Measurements from ENCODE around the gene ARFGEF2. TPM values are rescaled to one million over a fixed set of nuclear protein-coding genes. Genes with fewer than 3 reads are reported as not detected.

The ARFGEF2 gene
- total and polyA plus RNA-seq, 4 donors: 10.3 to 51.3 (median 16.6) TPM

DNA sequence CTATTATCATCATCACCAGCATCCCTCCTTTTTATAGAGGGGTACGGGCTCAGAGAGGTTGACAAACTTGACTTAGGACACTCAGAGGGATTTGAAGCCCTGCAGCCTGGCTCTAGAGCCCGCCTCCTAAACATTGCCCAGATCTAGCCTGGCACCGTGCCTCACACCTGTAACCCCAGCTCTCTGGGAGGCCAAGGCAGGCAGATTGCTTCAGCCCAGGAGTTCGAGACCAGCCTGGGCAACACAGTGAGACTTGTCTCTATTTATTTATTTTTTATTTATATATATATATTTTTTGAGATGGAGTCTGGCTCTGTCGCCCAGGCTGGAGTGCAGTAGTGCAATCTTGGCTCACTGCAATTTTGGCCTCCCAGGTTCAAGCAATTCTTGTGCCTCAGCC is 118.3 kb downstream of the ARFGEF2 start:
- H3K36me3 ChIP-seq (ENCODE audit: control insufficient read depth in 4 of 4, insufficient read depth in 3 of 4, low read depth in 1 of 4, low read length in 3 of 4): peaks cover 0 to 2% (median 0%) of the 10 kb centered on the region in 4 donors
- no peaks in the 10 kb centered on the region for H3K4me1 ChIP-seq (ENCODE audit: control insufficient read depth in 4 of 4, insufficient read depth in 4 of 4, low read length in 3 of 4)
- no peak for DNase-seq (ENCODE audit: low spot score)

DNA sequence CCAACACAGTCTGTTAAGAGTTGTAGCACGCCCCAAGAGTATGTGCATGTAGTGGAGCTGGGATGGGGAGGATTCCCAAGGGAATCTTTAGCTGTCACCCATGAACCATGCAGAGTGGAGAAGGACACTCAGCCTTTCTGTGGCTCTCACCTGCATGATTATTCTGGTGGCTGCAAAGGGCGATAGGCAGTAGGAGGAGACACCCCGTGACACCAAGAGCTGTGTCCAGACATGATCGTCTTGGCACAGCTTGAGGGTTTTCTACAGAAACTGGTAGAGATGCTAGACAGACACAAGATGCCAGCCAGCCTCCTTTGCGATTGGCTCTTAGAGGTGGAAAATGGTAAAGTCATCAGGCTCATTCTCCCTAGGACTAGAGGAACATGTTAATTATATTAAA is 121.5 kb downstream of the ARFGEF2 start:
- 98% methylated on average over 5 of the region's 5 CpGs for WGBS

More for the DNA sequence above, 118.3 kb downstream of the ARFGEF2 start:
- Histone ChIP-seq H3K9me3 (ENCODE audit: control insufficient read depth in 4 of 4, low read length in 3 of 4) (no peaks in the 10 kb centered on the region), H3K27ac (ENCODE audit: low read depth in 1 of 2, low read length in 2 of 2) (no peak overlapping the region), H3K4me3 (ENCODE audit: low read depth in 1 of 3, low read length in 3 of 3) (no peak overlapping the region), H3K27me3 (ENCODE audit: control insufficient read depth in 4 of 4, insufficient read depth in 4 of 4, low read length in 3 of 4) (no peaks in the 10 kb centered on the region), H3K9ac (ENCODE audit: low read depth in 1 of 2, low read length in 2 of 2) (no peak overlapping the region)
- 97% methylated on average over 5 of the region's 5 CpGs for WGBS
- no peak for TF ChIP-seq YY1 (IDR thresholded peaks at IDR 0.05)
- TF ChIP-seq HNF4A (conservative IDR thresholded peaks at IDR 0.05): no peak
- TF ChIP-seq HNF4G (IDR thresholded peaks at IDR 0.05): no peak
- TF ChIP-seq CTCF (IDR thresholded peaks at IDR 0.05; ENCODE audit: low read depth, low read length, missing input control): no peak
- TF ChIP-seq, protein P1, sequence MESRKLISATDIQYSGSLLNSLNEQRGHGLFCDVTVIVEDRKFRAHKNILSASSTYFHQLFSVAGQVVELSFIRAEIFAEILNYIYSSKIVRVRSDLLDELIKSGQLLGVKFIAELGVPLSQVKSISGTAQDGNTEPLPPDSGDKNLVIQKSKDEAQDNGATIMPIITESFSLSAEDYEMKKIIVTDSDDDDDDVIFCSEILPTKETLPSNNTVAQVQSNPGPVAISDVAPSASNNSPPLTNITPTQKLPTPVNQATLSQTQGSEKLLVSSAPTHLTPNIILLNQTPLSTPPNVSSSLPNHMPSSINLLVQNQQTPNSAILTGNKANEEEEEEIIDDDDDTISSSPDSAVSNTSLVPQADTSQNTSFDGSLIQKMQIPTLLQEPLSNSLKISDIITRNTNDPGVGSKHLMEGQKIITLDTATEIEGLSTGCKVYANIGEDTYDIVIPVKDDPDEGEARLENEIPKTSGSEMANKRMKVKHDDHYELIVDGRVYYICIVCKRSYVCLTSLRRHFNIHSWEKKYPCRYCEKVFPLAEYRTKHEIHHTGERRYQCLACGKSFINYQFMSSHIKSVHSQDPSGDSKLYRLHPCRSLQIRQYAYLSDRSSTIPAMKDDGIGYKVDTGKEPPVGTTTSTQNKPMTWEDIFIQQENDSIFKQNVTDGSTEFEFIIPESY (IDR thresholded peaks at IDR 0.05): no peak
- TF ChIP-seq FOXA2 (IDR thresholded peaks at IDR 0.05): no peak
- TF ChIP-seq REST (IDR thresholded peaks at IDR 0.05): no peak
- TF ChIP-seq FOXA1 (IDR thresholded peaks at IDR 0.05): no peak

More for the DNA sequence above, 121.5 kb downstream of the ARFGEF2 start:
- no peaks in the 10 kb centered on the region for H3K9me3 ChIP-seq (ENCODE audit: control insufficient read depth in 4 of 4, low read length in 3 of 4)
- no peak overlapping the region for H3K9ac ChIP-seq (ENCODE audit: low read depth in 1 of 2, low read length in 2 of 2)
- H3K27me3 ChIP-seq (ENCODE audit: control insufficient read depth in 4 of 4, insufficient read depth in 4 of 4, low read length in 3 of 4): no peaks in the 10 kb centered on the region
- no peak overlapping the region for H3K27ac ChIP-seq (ENCODE audit: low read depth in 1 of 2, low read length in 2 of 2)
- H3K4me1 ChIP-seq (ENCODE audit: control insufficient read depth in 4 of 4, insufficient read depth in 4 of 4, low read length in 3 of 4): peaks cover 3 to 14% (median 10%) of the 10 kb centered on the region in 4 donors
- DNase-seq (ENCODE audit: low spot score): peak; percentile 4
- no peaks in the 10 kb centered on the region for H3K36me3 ChIP-seq (ENCODE audit: control insufficient read depth in 4 of 4, insufficient read depth in 3 of 4, low read depth in 1 of 4, low read length in 3 of 4)
- no peak overlapping the region for H3K4me3 ChIP-seq (ENCODE audit: low read depth in 1 of 3, low read length in 3 of 3)
- TF ChIP-seq HNF4G (IDR thresholded peaks at IDR 0.05) (no peak), EGR1 (IDR thresholded peaks at IDR 0.05; ENCODE audit: low read depth in 2 of 2) (no peak), NR2F2 (IDR thresholded peaks at IDR 0.05) (no peak), YY1 (IDR thresholded peaks at IDR 0.05) (no peak), CTCF (IDR thresholded peaks at IDR 0.05; ENCODE audit: low read depth, low read length, missing input control) (no peak), RAD21 (IDR thresholded peaks at IDR 0.05) (no peak)
